HCT116 (cell line): Measurements from ENCODE around the gene OTOG. TPM values are rescaled to one million over a fixed set of nuclear protein-coding genes. Genes with fewer than 3 reads are reported as not detected.

Experiments
- ATAC-seq: fragments of 200-7000 bp; cut with Tn5 transposase; 2 replicates; pipeline ENCODE4 v1.9.1; 2020; ENCODE audit warnings: mild to moderate bottlenecking, moderate library complexity
- BruUV-seq: library from RNA; stranded (reverse); fragments of 400-500 nt; replicated peaks from 2 replicates; lab custom pipeline; 2021; lab: Mats Ljungman, UMichigan
- CTCF ChIA-PET: fragments of 300-600 bp; sonication (Branson Sonifier 250); formaldehyde crosslinking; loops from one replicate; lab custom pipeline; 2021; ENCODE audit warnings: antibody characterized with exemption; lab: Charles Lee
- POLR2A ChIA-PET: fragments of 300-600, 350-600 bp; sonication (Branson Sonifier 250); formaldehyde crosslinking; loops from one replicate; lab custom pipeline; 2021; ENCODE audit warnings: antibody characterized with exemption; lab: Charles Lee
- RAD21 ChIA-PET, 2 experiments: fragments of 300-600 bp; sonication (Branson Sonifier 250); formaldehyde crosslinking; loops; one replicate each; lab custom pipeline; 2023; ENCODE audit warnings: low total read pairs in 2 of 2; ENCODE audit not compliant: uncharacterized antibody in 2 of 2, unreplicated experiment in 2 of 2, low non-redundant PET in 1 of 2; lab: Charles Lee
- DNase-seq: peaks from one replicate; pipeline ENCODE4 v3.0.0-alpha.2; 2010; ENCODE audit warnings: low read depth, low spot score
- H2AFZ ChIP-seq: fragments of 200-600 bp; shearing (Covaris generic), sonication (generic); 2 replicates; pipeline ENCODE4 v1.6.1; 2017; ENCODE audit warnings: low read depth, mixed run types, mixed read lengths, antibody characterized with exemption, low read length; ENCODE audit not compliant: poor library complexity, severe bottlenecking
- H3K27ac ChIP-seq: 2 replicates; pipeline ENCODE4 v1.5.1; 2012; ENCODE audit warnings: low read depth, low read length
- H3K27me3 ChIP-seq: fragments of 200-600 bp; sonication (generic); 2 replicates; pipeline ENCODE4 v1.6.1; 2016; ENCODE audit warnings: mixed run types, low read length, mixed read lengths; ENCODE audit not compliant: insufficient read depth
- H3K36me3 ChIP-seq, 2 experiments: fragments of 200-500 bp in 1 of 2; fragments of 200-600 bp in 1 of 2; sonication (Bioruptor generic) in 1 of 2; sonication (generic) in 1 of 2; 2 replicates each; pipeline versions ENCODE4 v1.5.1 to v1.6.1; 2014 to 2016; ENCODE audit warnings: low read length in 2 of 2, inconsistent platforms in 1 of 2, mixed read lengths in 1 of 2, mixed run types in 1 of 2; ENCODE audit not compliant: insufficient read depth in 2 of 2, control insufficient read depth in 1 of 2
- H3K4me1 ChIP-seq, 2 experiments: fragments of 200-600 bp in 1 of 2; sonication (generic) in 1 of 2; 2 replicates each; pipeline versions ENCODE4 v1.5.1 to v1.6.1; 2012 to 2017; ENCODE audit warnings: low read length in 2 of 2, inconsistent platforms in 1 of 2, mild to moderate bottlenecking in 1 of 2, mixed read lengths in 1 of 2, mixed run types in 1 of 2, moderate library complexity in 1 of 2; ENCODE audit not compliant: insufficient read depth in 2 of 2, control insufficient read depth in 1 of 2
- H3K4me2 ChIP-seq: fragments of 200-600 bp; sonication (generic); 2 replicates; pipeline ENCODE4 v1.6.1; 2017; ENCODE audit warnings: mixed run types, low read length, mixed read lengths
- H3K4me3 ChIP-seq, 2 experiments: fragments of 200-600 bp in 1 of 2; sonication (generic) in 1 of 2; replicated peaks in 1 of 2; 2 replicates each; pipeline ENCODE4 v1.5.1; 2011 to 2016; ENCODE audit warnings: low read length in 2 of 2, control low read depth in 1 of 2, low read depth in 1 of 2, mild to moderate bottlenecking in 1 of 2, mixed read lengths in 1 of 2, mixed run types in 1 of 2
- H3K79me2 ChIP-seq: fragments of 200-600 bp; sonication (generic); 2 replicates; pipeline ENCODE4 v1.6.1; 2017; ENCODE audit warnings: mild to moderate bottlenecking, mixed run types, low read length, moderate library complexity, mixed read lengths; ENCODE audit not compliant: insufficient read depth
- H3K9ac ChIP-seq: fragments of 200-600 bp; sonication (generic); 2 replicates; pipeline ENCODE4 v1.6.1; 2016; ENCODE audit warnings: low read length, mixed read lengths
- H3K9me2 ChIP-seq: fragments of 200-600 bp; sonication (generic), shearing (Covaris generic); 2 replicates; pipeline ENCODE4 v1.6.1; 2017; ENCODE audit warnings: mixed run types, mild to moderate bottlenecking, moderate library complexity; ENCODE audit not compliant: insufficient read depth
- H3K9me3 ChIP-seq, 2 experiments: fragments of 200-500 bp in 1 of 2; fragments of 200-600 bp in 1 of 2; sonication (Bioruptor generic) in 1 of 2; sonication (generic) in 1 of 2; 2 replicates each; pipeline ENCODE4 v1.6.1; 2014 to 2017; ENCODE audit warnings: low read length in 2 of 2, mixed read lengths in 2 of 2, inconsistent platforms in 1 of 2, low read depth in 1 of 2, mild to moderate bottlenecking in 1 of 2, mixed run types in 1 of 2, moderate library complexity in 1 of 2; ENCODE audit not compliant: control insufficient read depth in 1 of 2, insufficient read depth in 1 of 2
- H4K20me1 ChIP-seq: fragments of 200-600 bp; sonication (generic), shearing (Covaris generic); 2 replicates; pipeline ENCODE4 v1.6.1; 2017; ENCODE audit warnings: mixed run types, mild to moderate bottlenecking, moderate library complexity; ENCODE audit not compliant: insufficient read depth
- CEBPB ChIP-seq: IDR thresholded peaks from 2 replicates; pipeline ENCODE4 v1.6.1; 2012; ENCODE audit warnings: low read depth
- CTCF ChIP-seq, 3 experiments: fragments of 200-600 bp in 1 of 3; sonication (generic) in 1 of 3; IDR thresholded peaks in 2 of 3; conservative IDR thresholded peaks in 1 of 3; 2 replicates each; pipeline ENCODE4 v1.5.1; 2012 to 2017; ENCODE audit warnings: low read depth in 2 of 3, low read length in 2 of 3, antibody characterized with exemption in 1 of 3, borderline replicate concordance in 1 of 3, control low read depth in 1 of 3, mild to moderate bottlenecking in 1 of 3, mixed read lengths in 1 of 3, mixed run types in 1 of 3, moderate library complexity in 1 of 3; ENCODE audit not compliant: insufficient read depth in 1 of 3
- EZH2 ChIP-seq: fragments of 200-600 bp; sonication (generic); IDR thresholded peaks from 2 replicates; pipeline ENCODE4 v1.6.1; 2017; ENCODE audit warnings: antibody characterized with exemption, mixed run types
- EZH2phosphoT487 ChIP-seq: fragments of 200-600 bp; IDR thresholded peaks from 2 replicates; pipeline ENCODE4 v1.6.1; 2018; ENCODE audit warnings: antibody characterized with exemption, borderline replicate concordance
- FOSL1 ChIP-seq: IDR thresholded peaks from 2 replicates; pipeline ENCODE4 v1.6.1; 2012; ENCODE audit warnings: low read depth
- MAX ChIP-seq: IDR thresholded peaks from 2 replicates; pipeline ENCODE4 v1.6.1; 2012
- POLR2A ChIP-seq: IDR thresholded peaks from 2 replicates; pipeline ENCODE4 v1.7.0; 2011; ENCODE audit warnings: borderline replicate concordance; ENCODE audit not compliant: insufficient read depth, insufficient read length; ENCODE audit errors: extremely low read depth
- POLR2AphosphoS5 ChIP-seq: IDR thresholded peaks from 2 replicates; pipeline ENCODE4 v1.6.1; 2011; ENCODE audit warnings: mild to moderate bottlenecking, low read depth, low read length, moderate library complexity
- RAD21 ChIP-seq: IDR thresholded peaks from 2 replicates; pipeline ENCODE4 v1.6.1; 2012; ENCODE audit warnings: low read depth, mild to moderate bottlenecking
- REST ChIP-seq: IDR thresholded peaks from 2 replicates; pipeline ENCODE4 v1.6.1; 2012; ENCODE audit warnings: low read depth
- SIN3A ChIP-seq: IDR thresholded peaks from 2 replicates; pipeline ENCODE4 v1.6.1; 2012; ENCODE audit warnings: low read depth
- SP1 ChIP-seq: IDR thresholded peaks from 2 replicates; pipeline ENCODE4 v1.6.1; 2012; ENCODE audit warnings: low read depth
- SRF ChIP-seq: IDR thresholded peaks from 2 replicates; pipeline ENCODE4 v1.6.1; 2012; ENCODE audit warnings: low read depth
- ZNF274 ChIP-seq: fragments of 200-500 bp; sonication (Bioruptor generic); IDR thresholded peaks from 2 replicates; pipeline ENCODE4 v1.6.1; 2014; ENCODE audit warnings: mild to moderate bottlenecking, low read depth, low read length, inconsistent platforms
- intact Hi-C: fragments of 100-400 bp; cut with micrococcal nuclease; formaldehyde crosslinking; loops from 2 replicates; pipeline ENCODE4 v1.10.0; 2022
- total RNA-seq: library from RNA; stranded (reverse); gene quantifications from one replicate; pipeline ENCODE4 v1.2.1, GENCODE V29; 2021; ENCODE audit not compliant: unreplicated experiment

Gene OTOG
- total RNA-seq, 1 experiment from 2014 or later, result 0.07 TPM

DNA sequence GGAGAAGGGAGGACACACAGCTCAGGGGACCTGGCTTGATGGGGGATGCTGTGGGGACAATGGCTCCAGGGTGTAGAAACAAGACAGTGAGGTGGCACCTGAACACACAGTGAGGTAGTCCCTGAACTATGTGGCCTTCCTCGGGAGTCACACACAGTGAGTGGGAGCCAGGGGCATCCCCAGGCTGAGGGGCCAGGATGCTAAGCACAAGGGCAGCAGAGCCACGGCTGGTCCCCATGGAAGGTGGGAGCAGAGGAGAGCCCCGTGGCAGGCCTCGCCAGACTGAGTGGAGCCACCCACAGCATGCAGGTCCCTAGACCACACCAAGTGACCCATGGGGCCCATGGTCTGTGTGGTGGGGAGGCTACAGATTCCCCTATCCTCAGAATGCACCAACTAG lies 44.4 kb upstream of the OTOG start:
- ChIA-PET CTCF (interaction anchor here (1.4 to 2.8 kb wide), 2 partner anchors 114 to 118 kb away, joined by 3 to 27 read pairs; partner anchors contain the start of gene KCNJ11), POLR2A (no interaction called here), RAD21 (interaction anchor here in 1 of 2 experiments (1.9 kb wide), 1 partner anchor 119 kb away, joined by 8 read pairs; no protein-coding TSS in a partner anchor)
- ATAC-seq (no peak), DNase-seq (no peak)
- Histone ChIP-seq H3K4me2 (no peak overlapping the region), H3K27ac (no peak overlapping the region), H4K20me1 (no peaks in the 10 kb centered on the region), H3K9me3 (no peaks in the 10 kb centered on the region), H3K9ac (no peak overlapping the region), H3K9me2 (no peaks in the 10 kb centered on the region), H3K36me3 (no peaks in the 10 kb centered on the region), H3K79me2 (no peaks in the 10 kb centered on the region), H3K4me3 (no peak overlapping the region), H2AFZ (no peak overlapping the region), H3K4me1 (peaks cover 5 to 22% of the 10 kb centered on the region in 2 experiments; a peak in 3 of 4 replicates), H3K27me3 (no peaks in the 10 kb centered on the region)
- TF ChIP-seq POLR2AphosphoS5 (no peak), RAD21 (no peak), CEBPB (no peak), FOSL1 (no peak), POLR2A (no peak), SRF (no peak), CTCF (IDR thresholded peaks at IDR 0.05 in 2 of 3, conservative IDR thresholded peaks at IDR 0.05 in 1 of 3; ENCODE audit: borderline replicate concordance in 1 of 3, insufficient read depth in 1 of 3, low read depth in 2 of 3, low read length in 2 of 3) (no peak), EZH2phosphoT487 (no peak), MAX (no peak), REST (no peak), SP1 (no peak), SIN3A (no peak), ZNF274 (no peak), EZH2 (no peak)
- no TSS peak for BruUV-seq
- intact Hi-C loops, result loop anchor here (10.0 kb wide), 1 partner anchor 558 kb away; no protein-coding TSS in a partner anchor
